IMR-90 (cell line): ENCODE data around the gene ATIC. TPM values are rescaled to one million over a fixed set of nuclear protein-coding genes. Genes with fewer than 3 reads are reported as not detected.

ENCODE experiments used
- ATAC-seq: fragments of 200-7000 bp; cut with Tn5 transposase; 2 replicates; pipeline ENCODE4 v1.9.1; 2020; ENCODE audit warnings: low read depth, mild to moderate bottlenecking, moderate library complexity
- BruUV-seq: library from RNA; stranded (reverse); fragments of 400-500 nt; replicated peaks from 2 replicates; lab custom pipeline; 2021; lab: Mats Ljungman, UMichigan
- CTCF ChIA-PET: fragments of 300-600 bp; formaldehyde crosslinking; extraction: SDS; loops from one replicate; lab custom pipeline; 2021; ENCODE audit warnings: antibody characterized with exemption; lab: Yijun Ruan, JAX
- POLR2A ChIA-PET: fragments of 300-600 bp; sonication (Branson Sonifier 250); formaldehyde crosslinking; loops from one replicate; lab custom pipeline; 2022; ENCODE audit warnings: antibody characterized with exemption; ENCODE audit not compliant: unreplicated experiment; lab: Charles Lee
- DNase-seq: peaks from one replicate; pipeline ENCODE4 v3.0.0; 2013
- H2AFZ ChIP-seq: replicated peaks from 2 replicates; pipeline ENCODE3; 2013; ENCODE audit warnings: low read length, mild to moderate bottlenecking; ENCODE audit not compliant: poor library complexity
- H2AK5ac ChIP-seq: 2 replicates; pipeline ENCODE4 v1.6.1; 2013; ENCODE audit warnings: low read depth, low read length, inconsistent platforms
- H2AK9ac ChIP-seq: replicated peaks from 2 replicates; pipeline ENCODE3; 2013; ENCODE audit warnings: mild to moderate bottlenecking, low read depth, low read length, moderate library complexity; ENCODE audit not compliant: poor library complexity
- H2BK120ac ChIP-seq: 2 replicates; pipeline ENCODE4 v1.6.1; 2013; ENCODE audit warnings: low read depth, low read length, inconsistent platforms
- H2BK15ac ChIP-seq: 3 replicates; pipeline ENCODE4 v1.6.1; 2013; ENCODE audit warnings: low read depth, low read length, inconsistent platforms
- H2BK20ac ChIP-seq: 2 replicates; pipeline ENCODE4 v1.6.1; 2013; ENCODE audit warnings: low read depth, mild to moderate bottlenecking, inconsistent platforms, low read length, moderate library complexity
- H2BK5ac ChIP-seq: 2 replicates; pipeline ENCODE4 v1.6.1; 2013; ENCODE audit warnings: mild to moderate bottlenecking, low read depth, low read length, inconsistent platforms; ENCODE audit not compliant: poor library complexity, severe bottlenecking
- H3K14ac ChIP-seq: replicated peaks from 2 replicates; pipeline ENCODE4 v1.6.1; 2013; ENCODE audit warnings: low read depth, low read length, inconsistent platforms
- H3K18ac ChIP-seq: 2 replicates; pipeline ENCODE4 v1.6.1; 2013; ENCODE audit warnings: low read depth, low read length, control low read depth
- H3K23ac ChIP-seq: 2 replicates; pipeline ENCODE4 v1.6.1; 2013; ENCODE audit warnings: low read depth, low read length, inconsistent platforms
- H3K27ac ChIP-seq: 2 replicates; pipeline ENCODE4 v1.5.1; 2013; ENCODE audit warnings: mild to moderate bottlenecking, control low read depth, low read length; ENCODE audit not compliant: insufficient read depth
- H3K27me3 ChIP-seq: 2 replicates; pipeline ENCODE4 v1.6.1; 2013; ENCODE audit warnings: low read length; ENCODE audit not compliant: control insufficient read depth, insufficient read depth
- H3K36me3 ChIP-seq: 2 replicates; pipeline ENCODE4 v1.6.1; 2013; ENCODE audit warnings: low read length, mixed read lengths; ENCODE audit not compliant: control insufficient read depth, insufficient read depth
- H3K4ac ChIP-seq: 2 replicates; pipeline ENCODE4 v1.6.1; 2013; ENCODE audit warnings: low read depth, low read length, inconsistent platforms
- H3K4me1 ChIP-seq: 2 replicates; pipeline ENCODE4 v1.6.1; 2013; ENCODE audit warnings: low read length, mixed read lengths; ENCODE audit not compliant: control insufficient read depth, insufficient read depth
- H3K4me2 ChIP-seq: 2 replicates; pipeline ENCODE4 v1.6.1; 2013; ENCODE audit warnings: low read depth, mild to moderate bottlenecking, control low read depth, low read length, moderate library complexity
- H3K4me3 ChIP-seq: 2 replicates; pipeline ENCODE4 v1.5.1; 2013; ENCODE audit warnings: low read depth, mild to moderate bottlenecking, control low read depth, low read length, moderate library complexity; ENCODE audit not compliant: insufficient read depth
- H3K56ac ChIP-seq: 2 replicates; pipeline ENCODE4 v1.6.1; 2013; ENCODE audit warnings: low read length, inconsistent platforms; ENCODE audit not compliant: insufficient read depth; ENCODE audit errors: extremely low read depth
- H3K79me1 ChIP-seq, 2 experiments: 2 replicates each; pipeline ENCODE4 v1.6.1; 2013; ENCODE audit warnings: low read length in 2 of 2, inconsistent platforms in 1 of 2, low read depth in 1 of 2
- H3K9ac ChIP-seq: 2 replicates; pipeline ENCODE4 v1.6.1; 2013; ENCODE audit warnings: low read depth, low read length, control low read depth
- H3K9me1 ChIP-seq: 2 replicates; pipeline ENCODE4 v1.6.1; 2013; ENCODE audit warnings: low read length, inconsistent platforms; ENCODE audit not compliant: insufficient read depth
- H3K9me3 ChIP-seq: 2 replicates; pipeline ENCODE4 v1.6.1; 2013; ENCODE audit warnings: low read length; ENCODE audit not compliant: control insufficient read depth, insufficient read depth
- H4K20me1 ChIP-seq: 2 replicates; pipeline ENCODE4 v1.6.1; 2013; ENCODE audit warnings: low read length, inconsistent platforms; ENCODE audit not compliant: insufficient read depth
- H4K5ac ChIP-seq: 2 replicates; pipeline ENCODE4 v1.6.1; 2013; ENCODE audit warnings: mild to moderate bottlenecking, low read depth, low read length, control low read depth
- H4K8ac ChIP-seq, 2 experiments: 2 replicates each; pipeline ENCODE4 v1.6.1; 2013; ENCODE audit warnings: low read depth in 2 of 2, low read length in 2 of 2, control low read depth in 1 of 2, inconsistent platforms in 1 of 2
- H4K91ac ChIP-seq: 2 replicates; pipeline ENCODE4 v1.6.1; 2013; ENCODE audit warnings: low read depth, low read length, inconsistent platforms; ENCODE audit not compliant: insufficient read depth
- BHLHE40 ChIP-seq: fragments of 150-350 bp; IDR thresholded peaks from 2 replicates; pipeline ENCODE4 v1.6.1; 2016; ENCODE audit warnings: mild to moderate bottlenecking, low read depth, low read length
- CEBPB ChIP-seq: IDR thresholded peaks from 2 replicates; pipeline ENCODE4 v1.6.1; 2012; ENCODE audit warnings: low read depth, low read length, improper control_type of control experiment
- CHD1 ChIP-seq: IDR thresholded peaks from 2 replicates; pipeline ENCODE4 v1.6.1; 2012; ENCODE audit warnings: low read depth, low read length, improper control_type of control experiment
- ELK1 ChIP-seq: fragments of 150-350 bp; IDR thresholded peaks from 2 replicates; pipeline ENCODE4 v1.6.1; 2016; ENCODE audit warnings: low read depth, mild to moderate bottlenecking, low read length, moderate library complexity, borderline replicate concordance
- MAZ ChIP-seq: IDR thresholded peaks from 2 replicates; pipeline ENCODE4 v1.6.1; 2012; ENCODE audit warnings: low read depth, mild to moderate bottlenecking, low read length, improper control_type of control experiment, moderate library complexity, borderline replicate concordance
- MXI1 ChIP-seq: IDR thresholded peaks from 2 replicates; pipeline ENCODE4 v1.6.1; 2012; ENCODE audit warnings: low read depth, mild to moderate bottlenecking, low read length, moderate library complexity, borderline replicate concordance
- NFE2L2 ChIP-seq: fragments of 150-350 bp; IDR thresholded peaks from 2 replicates; pipeline ENCODE4 v1.6.1; 2016; ENCODE audit warnings: low read depth, mild to moderate bottlenecking, low read length
- POLR2A ChIP-seq: IDR thresholded peaks from 2 replicates; pipeline ENCODE4 v1.6.1; 2012; ENCODE audit warnings: mild to moderate bottlenecking, low read depth, low read length
- RAD21 ChIP-seq: IDR thresholded peaks from 2 replicates; pipeline ENCODE4 v1.6.1; 2012; ENCODE audit warnings: low read length, improper control_type of control experiment
- RCOR1 ChIP-seq: IDR thresholded peaks from 2 replicates; pipeline ENCODE4 v1.6.1; 2012; ENCODE audit warnings: mild to moderate bottlenecking, low read length, improper control_type of control experiment; ENCODE audit not compliant: insufficient replicate concordance
- SMC3 ChIP-seq: fragments of 150-350 bp; IDR thresholded peaks from 2 replicates; pipeline ENCODE4 v1.6.1; 2016; ENCODE audit warnings: low read depth, mild to moderate bottlenecking, antibody characterized with exemption, low read length, moderate library complexity
- USF2 ChIP-seq: fragments of 150-350 bp; IDR thresholded peaks from 2 replicates; pipeline ENCODE4 v1.6.1; 2017; ENCODE audit warnings: mild to moderate bottlenecking, antibody characterized with exemption, low read length, low read depth
- WGBS, 2 experiments: methylation state at CpG; one replicate each; pipeline versions ENCODE4 v1.1.5 to v1.1.7; 2013; ENCODE audit warnings: missing lambda C conversion rate in 2 of 2; ENCODE audit not compliant: insufficient read length in 1 of 2; ENCODE audit errors: extremely low coverage in 2 of 2; 5-methylcytosine and 5-hydroxymethylcytosine counted together
- dilution Hi-C: fragments of 300-500 bp; cut with HindIII; formaldehyde crosslinking; loops from one replicate; pipeline ENCODE4 v1.14.3; 2018; ENCODE audit warnings: low sequenced_read_pairs; ENCODE audit not compliant: unreplicated experiment
- in situ Hi-C: fragments of 300-500 bp; cut with MboI; formaldehyde crosslinking; loops from 3 replicates; pipeline ENCODE4 v1.14.3; 2019; ENCODE audit warnings: low sequenced_read_pairs, inconsistent platforms, mixed read lengths
- intact Hi-C: fragments of 100-400 bp; cut with micrococcal nuclease; formaldehyde crosslinking; loops from 2 replicates; pipeline ENCODE4 v1.10.0; 2022
- polyA plus RNA-seq, 3 experiments: library from polyadenylated mRNA; depleted of rRNA; stranded (reverse); fragments of >200 nt; gene quantifications; 2 replicates each; pipeline ENCODE4 v1.2.3, GENCODE V29; 2012; ENCODE audit warnings: low replicate concordance in 1 of 3
- total RNA-seq: library from RNA; depleted of rRNA; stranded (reverse); fragments of >200 nt; gene quantifications from 2 replicates; pipeline ENCODE4 v1.2.3, GENCODE V29; 2012
- TF ChIP-seq, protein P1 (sequence below): conservative IDR thresholded peaks from 2 replicates; pipeline ENCODE4 v1.5.1; 2012; ENCODE audit warnings: mild to moderate bottlenecking, low read depth, low read length, improper control_type of control experiment

Gene ATIC
- total and polyA plus RNA-seq, 2 of the 4 experiments (the other 2 are of a cell fraction) = 30.5 to 101 TPM

DNA sequence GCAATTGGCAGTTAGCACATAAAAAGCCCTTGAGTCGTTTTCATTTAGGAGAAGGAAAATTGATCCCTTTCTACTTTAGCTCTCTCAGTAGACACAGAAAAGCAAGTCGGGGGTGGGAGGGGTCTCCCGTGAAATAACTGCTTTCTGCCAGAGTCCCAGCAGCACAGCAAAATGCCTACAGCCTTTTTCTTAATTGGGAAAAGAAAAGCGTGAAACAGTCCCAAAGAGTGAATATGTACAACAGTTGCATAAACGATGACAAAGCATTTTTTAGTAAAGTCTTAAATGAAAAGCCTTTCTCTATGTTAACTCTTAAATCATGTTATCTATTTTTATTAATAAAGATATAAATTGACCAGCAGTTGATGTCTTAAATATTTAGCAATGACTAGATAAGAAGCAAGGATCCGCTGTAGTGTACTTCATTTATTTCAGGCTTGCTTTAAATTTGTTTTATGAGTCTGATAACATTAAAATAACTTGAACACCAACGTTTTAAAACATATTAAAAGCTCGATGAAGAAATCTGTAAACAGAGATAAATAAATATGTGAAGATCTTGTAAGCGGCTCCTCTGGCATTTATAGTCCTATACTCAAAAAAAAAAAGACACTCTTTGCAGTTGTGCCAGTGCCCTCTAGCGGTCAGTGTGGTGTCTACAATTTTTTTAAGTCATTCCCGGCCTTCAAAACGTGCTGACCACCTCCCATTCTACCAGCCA lies 42.3 kb upstream of the ATIC start (continued):
- no peak for TF ChIP-seq MXI1

GRCh38 chr2:215270118-215270451 lies 41.8 kb upstream of the ATIC start:
- H3K4me2 ChIP-seq = no peak overlapping the region
- dilution Hi-C loops = no loop called here
- no peak for TF ChIP-seq RAD21
- no peak for TF ChIP-seq POLR2A
- TF ChIP-seq, protein P1, sequence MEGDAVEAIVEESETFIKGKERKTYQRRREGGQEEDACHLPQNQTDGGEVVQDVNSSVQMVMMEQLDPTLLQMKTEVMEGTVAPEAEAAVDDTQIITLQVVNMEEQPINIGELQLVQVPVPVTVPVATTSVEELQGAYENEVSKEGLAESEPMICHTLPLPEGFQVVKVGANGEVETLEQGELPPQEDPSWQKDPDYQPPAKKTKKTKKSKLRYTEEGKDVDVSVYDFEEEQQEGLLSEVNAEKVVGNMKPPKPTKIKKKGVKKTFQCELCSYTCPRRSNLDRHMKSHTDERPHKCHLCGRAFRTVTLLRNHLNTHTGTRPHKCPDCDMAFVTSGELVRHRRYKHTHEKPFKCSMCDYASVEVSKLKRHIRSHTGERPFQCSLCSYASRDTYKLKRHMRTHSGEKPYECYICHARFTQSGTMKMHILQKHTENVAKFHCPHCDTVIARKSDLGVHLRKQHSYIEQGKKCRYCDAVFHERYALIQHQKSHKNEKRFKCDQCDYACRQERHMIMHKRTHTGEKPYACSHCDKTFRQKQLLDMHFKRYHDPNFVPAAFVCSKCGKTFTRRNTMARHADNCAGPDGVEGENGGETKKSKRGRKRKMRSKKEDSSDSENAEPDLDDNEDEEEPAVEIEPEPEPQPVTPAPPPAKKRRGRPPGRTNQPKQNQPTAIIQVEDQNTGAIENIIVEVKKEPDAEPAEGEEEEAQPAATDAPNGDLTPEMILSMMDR = no peak
- TF ChIP-seq CHD1 = no peak
- no peak for TF ChIP-seq MAZ
- no peak for TF ChIP-seq CEBPB
- no peak for TF ChIP-seq ELK1
- no peak for TF ChIP-seq USF2
- TF ChIP-seq BHLHE40 = no peak
- no peak for TF ChIP-seq RCOR1
- TF ChIP-seq NFE2L2 = no peak
- TF ChIP-seq MXI1 = no peak
- no peak for TF ChIP-seq SMC3

More at GRCh38 chr2:215270118-215270451, 41.8 kb upstream of the ATIC start:
- Histone ChIP-seq H4K8ac (no peak overlapping the region), H2AK9ac (no peak overlapping the region), H3K9me3 (no peaks in the 10 kb centered on the region), H3K27me3 (no peaks in the 10 kb centered on the region), H3K9me1 (no peaks in the 10 kb centered on the region), H4K91ac (no peak overlapping the region), H2BK5ac (no peak overlapping the region), H3K36me3 (no peaks in the 10 kb centered on the region), H4K20me1 (no peaks in the 10 kb centered on the region), H2BK15ac (no peak overlapping the region), H3K9ac (no peak overlapping the region), H2BK120ac (no peak overlapping the region), H3K56ac (no peak overlapping the region), H2BK20ac (no peak overlapping the region), H3K18ac (no peak overlapping the region), H3K4me3 (no peak overlapping the region), H2AK5ac (no peak overlapping the region), H3K4me1 (no peaks in the 10 kb centered on the region), H2AFZ (no peak overlapping the region), H3K27ac (no peak overlapping the region), H3K23ac (no peak overlapping the region), H3K14ac (no peak overlapping the region), H4K5ac (no peak overlapping the region), H3K4ac (no peak overlapping the region), H3K79me1 (no peaks in the 10 kb centered on the region)
- no TSS peak for BruUV-seq
- ChIA-PET CTCF (interaction anchor here (0.6 to 1.0 kb wide), 22 partner anchors 9 to 1525 kb away, joined by 3 to 11 read pairs (median 4); partner anchors contain the start of gene VWC2L), POLR2A (interaction anchor here (0.7 kb wide), 1 partner anchor 880 kb away, joined by 6 read pairs; no protein-coding TSS in a partner anchor)
- in situ Hi-C loops = no loop called here
- ATAC-seq = no peak
- no CpG with 5 or more reads among the region's 4 CpGs for WGBS, 2 experiments
- intact Hi-C loops = loop anchor here (5.0 to 10.0 kb wide), 2 partner anchors 308 to 665 kb away; no protein-coding TSS in a partner anchor
- DNase-seq = no peak
